Measurements from ENCODE around the gene ZNF300.
"Not testable (repeated sequence)": the region's sequence is repeated elsewhere in the genome, so short reads cannot be mapped to it uniquely, and the experiment has no call there.

The ZNF300 gene

DNA sequence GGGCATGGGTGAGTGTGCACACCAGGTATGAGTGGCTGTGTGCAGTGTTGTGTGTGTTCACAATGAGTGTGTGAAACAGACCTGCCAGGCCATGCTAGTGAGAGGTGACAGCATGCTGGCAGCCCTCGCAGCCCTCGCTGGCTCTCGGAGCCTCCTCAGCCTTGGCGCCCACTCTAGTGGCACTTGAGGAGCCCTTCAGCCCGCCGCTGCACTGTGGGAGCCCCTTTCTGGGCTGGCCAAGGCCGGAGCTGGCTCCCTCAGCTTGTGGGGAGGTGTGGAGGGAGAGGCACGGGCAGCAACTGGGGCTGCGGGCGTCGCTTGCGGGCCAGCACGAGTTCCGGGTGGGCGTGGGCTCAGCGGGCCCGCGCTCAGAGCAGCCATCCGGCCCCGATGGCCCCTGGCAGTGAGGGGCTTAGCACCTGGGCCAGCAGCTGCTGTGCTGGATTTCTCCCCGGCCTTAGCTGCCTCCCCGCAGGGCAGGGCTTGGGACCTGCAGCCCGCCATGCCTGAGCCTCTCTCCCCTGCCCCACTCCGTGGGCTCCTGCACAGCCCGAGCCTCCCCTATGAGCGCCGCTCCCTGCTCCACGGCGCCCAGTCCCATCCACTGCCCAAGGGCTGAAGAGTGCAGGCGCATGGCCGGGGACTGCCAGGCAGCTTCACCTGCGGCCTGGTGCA is 59.5 kb downstream of the ZNF300 start:
- DNase-seq: not testable (repeated sequence)

All from fibroblast of upper back skin (primary cell).